Neural crest cell (in vitro differentiated cells): ENCODE results near the gene TBC1D24. TPM values are rescaled to one million over a fixed set of nuclear protein-coding genes. Genes with fewer than 3 reads are reported as not detected.

Experiments
- DNase-seq: peaks from one replicate; pipeline ENCODE4 v3.0.0; 2021; ENCODE audit warnings: low read depth, mixed read lengths, low spot score
- H3K27ac Mint-ChIP-seq: one replicate; pipeline ENCODE4 v1.8.0; 2021; ENCODE audit warnings: mild to moderate bottlenecking, mixed read lengths; ENCODE audit not compliant: unreplicated experiment
- H3K27me3 Mint-ChIP-seq: 2 replicates; pipeline ENCODE4 v1.8.0; 2021; ENCODE audit warnings: low read depth, mild to moderate bottlenecking, mixed read lengths
- H3K36me3 Mint-ChIP-seq: 2 replicates; pipeline ENCODE4 v1.8.0; 2021; ENCODE audit warnings: low read depth, mild to moderate bottlenecking, mixed read lengths
- H3K4me1 Mint-ChIP-seq: 2 replicates; pipeline ENCODE4 v1.8.0; 2021; ENCODE audit warnings: mixed read lengths
- H3K4me3 Mint-ChIP-seq: one replicate; pipeline ENCODE4 v1.8.0; 2021; ENCODE audit warnings: mild to moderate bottlenecking, mixed read lengths
- H3K9me3 Mint-ChIP-seq: 2 replicates; pipeline ENCODE4 v1.8.0; 2021; ENCODE audit warnings: mixed read lengths
- CTCF ChIP-seq: fragments of 200-600 bp; sonication (generic); conservative IDR thresholded peaks from 2 replicates; pipeline ENCODE4 v1.5.0; 2021; ENCODE audit warnings: antibody characterized with exemption, mild to moderate bottlenecking
- total RNA-seq: library from RNA; stranded (reverse); gene quantifications from 2 replicates; pipeline ENCODE4 v1.2.1, GENCODE V29; 2021

TBC1D24 gene
- total RNA-seq, 1 donor from 2014 or later: 30.0 TPM

- no peak for DNase-seq
- Mint-ChIP-seq H3K36me3 (no peaks in the 10 kb centered on the region), H3K9me3 (no peaks in the 10 kb centered on the region), H3K4me1 (peaks cover 28% of the 10 kb centered on the region), H3K4me3 (no peak overlapping the region), H3K27me3 (peaks cover 23% of the 10 kb centered on the region), H3K27ac (no peak overlapping the region)
- TF ChIP-seq CTCF: no peak
Observed at GRCh38 chr16:2471653-2472487, 3.1 kb upstream of the TBC1D24 start.

GRCh38 chr16:2472488-2472864 is 2.5 kb upstream of the TBC1D24 start:
- Mint-ChIP-seq H3K4me1 (peaks cover 31% of the 10 kb centered on the region), H3K27me3 (peaks cover 22% of the 10 kb centered on the region), H3K9me3 (no peaks in the 10 kb centered on the region), H3K36me3 (no peaks in the 10 kb centered on the region), H3K4me3 (peak overlapping the region; percentile 89), H3K27ac (no peak overlapping the region)
- no peak for DNase-seq
- no peak for TF ChIP-seq CTCF

- no peak for TF ChIP-seq CTCF
- DNase-seq: no peak
- H3K27me3 Mint-ChIP-seq: peaks cover 22% of the 10 kb centered on the region
- H3K4me3 Mint-ChIP-seq: peak overlapping the region; percentile 89
- H3K36me3 Mint-ChIP-seq: no peaks in the 10 kb centered on the region
- H3K4me1 Mint-ChIP-seq: peaks cover 36% of the 10 kb centered on the region
- H3K9me3 Mint-ChIP-seq: no peaks in the 10 kb centered on the region
- H3K27ac Mint-ChIP-seq: no peak overlapping the region
Observed at GRCh38 chr16:2472885-2473445, 2.0 kb upstream of the TBC1D24 start.

GRCh38 chr16:2473446-2473926 is 1.4 kb upstream of the TBC1D24 start:
- H3K9me3 Mint-ChIP-seq: no peaks in the 10 kb centered on the region

More at GRCh38 chr16:2473446-2473926, 1.4 kb upstream of the TBC1D24 start:
- no peak for DNase-seq
- Mint-ChIP-seq H3K27ac (no peak overlapping the region), H3K27me3 (peaks cover 20% of the 10 kb centered on the region), H3K4me3 (peak overlapping the region; percentile 89), H3K4me1 (peaks cover 33% of the 10 kb centered on the region), H3K36me3 (no peaks in the 10 kb centered on the region)
- TF ChIP-seq CTCF: no peak
